Measurements from ENCODE around the gene SNX10.

GRCh38 chr7:26295015-26295414 lies 3.4 kb downstream of the SNX10 start:
- TF ChIP-seq, protein P1, sequence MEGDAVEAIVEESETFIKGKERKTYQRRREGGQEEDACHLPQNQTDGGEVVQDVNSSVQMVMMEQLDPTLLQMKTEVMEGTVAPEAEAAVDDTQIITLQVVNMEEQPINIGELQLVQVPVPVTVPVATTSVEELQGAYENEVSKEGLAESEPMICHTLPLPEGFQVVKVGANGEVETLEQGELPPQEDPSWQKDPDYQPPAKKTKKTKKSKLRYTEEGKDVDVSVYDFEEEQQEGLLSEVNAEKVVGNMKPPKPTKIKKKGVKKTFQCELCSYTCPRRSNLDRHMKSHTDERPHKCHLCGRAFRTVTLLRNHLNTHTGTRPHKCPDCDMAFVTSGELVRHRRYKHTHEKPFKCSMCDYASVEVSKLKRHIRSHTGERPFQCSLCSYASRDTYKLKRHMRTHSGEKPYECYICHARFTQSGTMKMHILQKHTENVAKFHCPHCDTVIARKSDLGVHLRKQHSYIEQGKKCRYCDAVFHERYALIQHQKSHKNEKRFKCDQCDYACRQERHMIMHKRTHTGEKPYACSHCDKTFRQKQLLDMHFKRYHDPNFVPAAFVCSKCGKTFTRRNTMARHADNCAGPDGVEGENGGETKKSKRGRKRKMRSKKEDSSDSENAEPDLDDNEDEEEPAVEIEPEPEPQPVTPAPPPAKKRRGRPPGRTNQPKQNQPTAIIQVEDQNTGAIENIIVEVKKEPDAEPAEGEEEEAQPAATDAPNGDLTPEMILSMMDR (conservative IDR thresholded peaks at IDR 0.05), result no peak
- no peak for TF ChIP-seq EZH2 (IDR thresholded peaks at IDR 0.05; ENCODE audit: low read depth)

Data from PC-9 (cell line).